Testis (tissue), 3 donors: ENCODE measurements around the gene MDP1. TPM values are rescaled to one million over a fixed set of nuclear protein-coding genes. Genes with fewer than 3 reads are reported as not detected.
A peak's percentile ranks its signal among the peaks of the same experiment; 100 is the strongest.

ENCODE experiments used
- DNase-seq: peaks from one replicate; pipeline ENCODE4 v3.0.0-alpha.2; 2019
- H3K27ac ChIP-seq, 2 donors: fragments of 200-600 bp; sonication (generic); one replicate each; pipeline ENCODE4 v1.5.1; 2019
- H3K27me3 ChIP-seq: fragments of 200-600 bp; sonication (generic); one replicate; pipeline ENCODE4 v1.5.1; 2019
- H3K36me3 ChIP-seq: fragments of 200-600 bp; sonication (generic); one replicate; pipeline ENCODE4 v1.5.1; 2017; ENCODE audit warnings: low read depth; ENCODE audit errors: missing control alignments
- H3K4me1 ChIP-seq: fragments of 200-600 bp; sonication (generic); one replicate; pipeline ENCODE4 v1.5.1; 2019
- H3K4me3 ChIP-seq, 2 donors: fragments of 200-600 bp; sonication (generic); one replicate each; pipeline ENCODE4 v1.5.1; 2017 to 2019
- H3K9me3 ChIP-seq: fragments of 200-600 bp; sonication (generic); one replicate; pipeline ENCODE4 v1.5.1; 2017
- CTCF ChIP-seq, 3 experiments: fragments of 450-650 bp in 2 of 3; fragments of 200-600 bp in 1 of 3; sonication (generic) in 1 of 3; IDR thresholded peaks; one replicate each; pipeline ENCODE4 v1.5.1; 2016 to 2019; ENCODE audit warnings: antibody characterized with exemption in 3 of 3, mild to moderate bottlenecking in 2 of 3, moderate library complexity in 1 of 3
- POLR2A ChIP-seq: fragments of 450-650 bp; IDR thresholded peaks from one replicate; pipeline ENCODE4 v1.6.1; 2017; ENCODE audit warnings: antibody characterized with exemption, mild to moderate bottlenecking, moderate library complexity
- WGBS, 2 donors: methylation state at CpG; one replicate each; pipeline ENCODE4 v1.1.5; 2018; 5-methylcytosine and 5-hydroxymethylcytosine counted together
- intact Hi-C: fragments of 100-400 bp; cut with DNase I; formaldehyde crosslinking; loops from one replicate; pipeline ENCODE4 v1.15.1; 2023; ENCODE audit warnings: low total_unique reads
- polyA plus RNA-seq: library from polyadenylated mRNA; stranded (reverse); fragments of 350-450 nt; fragmentation: Illumina TruSeq; extraction: RNeasy Lipid Tissue Mini Kit (QIAGEN cat#74804); gene quantifications from one replicate; pipeline ENCODE4 v1.2.3, GENCODE V29; 2014; ENCODE audit warnings: low read depth, low replicate concordance; ENCODE audit not compliant: insufficient read depth
- total RNA-seq, 2 donors: library from RNA; depleted of rRNA; stranded (reverse); fragments of >200 nt; gene quantifications; one replicate each; pipeline ENCODE4 v1.2.3, GENCODE V29; 2016

Gene MDP1
- total and polyA plus RNA-seq, 3 donors from 2014 or later: 17.3 to 20.1 (median 19.5) TPM

- no peak overlapping the region for H3K4me3 ChIP-seq
- intact Hi-C loops: no loop called here
- no peaks in the 10 kb centered on the region for H3K36me3 ChIP-seq
- 91 to 96% methylated on average over 12 to 15 of the region's 15 CpGs for WGBS, 2 donors
- peaks cover 15% of the 10 kb centered on the region for H3K4me1 ChIP-seq
- no peak for TF ChIP-seq POLR2A
- no peak for TF ChIP-seq CTCF (IDR thresholded peaks at IDR 0.05)
- no peak for DNase-seq
- H3K27ac ChIP-seq: no peak overlapping the region
- no peaks in the 10 kb centered on the region for H3K27me3 ChIP-seq
- H3K9me3 ChIP-seq: no peaks in the 10 kb centered on the region
Observed at GRCh38 chr14:24192933-24193332, 22.9 kb downstream of the MDP1 start.

- Histone ChIP-seq H3K27me3 (no peaks in the 10 kb centered on the region), H3K4me1 (peaks cover 14% of the 10 kb centered on the region), H3K4me3 (no peak overlapping the region), H3K9me3 (no peaks in the 10 kb centered on the region), H3K36me3 (no peaks in the 10 kb centered on the region), H3K27ac (no peak overlapping the region)
- TF ChIP-seq POLR2A (no peak), CTCF (IDR thresholded peaks at IDR 0.05) (no peak)
- 88 to 94% methylated on average over 6 to 10 of the region's 10 CpGs for WGBS, 2 donors
- intact Hi-C loops: no loop called here
- DNase-seq: no peak
Observed at GRCh38 chr14:24190416-24190815, 25.4 kb downstream of the MDP1 start.

GRCh38 chr14:24189460-24189859 lies 26.4 kb downstream of the MDP1 start:
- 88 to 92% methylated on average over 9 of the region's 9 CpGs for WGBS, 2 donors
- DNase-seq: no peak
- intact Hi-C loops: no loop called here
- H3K27ac ChIP-seq: no peak overlapping the region
- TF ChIP-seq POLR2A (no peak), CTCF (IDR thresholded peaks at IDR 0.05) (no peak)
- H3K9me3 ChIP-seq: no peaks in the 10 kb centered on the region
- H3K27me3 ChIP-seq: no peaks in the 10 kb centered on the region
- H3K4me3 ChIP-seq: no peak overlapping the region
- H3K36me3 ChIP-seq: no peaks in the 10 kb centered on the region
- H3K4me1 ChIP-seq: peaks cover 10% of the 10 kb centered on the region

- no peak for DNase-seq
- Histone ChIP-seq H3K4me1 (peaks cover 9% of the 10 kb centered on the region), H3K27me3 (no peaks in the 10 kb centered on the region), H3K4me3 (peak overlapping the region in 1 of 2 donors; percentile 76), H3K9me3 (no peaks in the 10 kb centered on the region), H3K36me3 (no peaks in the 10 kb centered on the region), H3K27ac (peak overlapping the region in 1 of 2 donors; percentile 52)
- intact Hi-C loops: no loop called here
- WGBS, 2 donors: 0 to 3% methylated on average over 3 of the region's 3 CpGs
- TF ChIP-seq POLR2A: no peak
- TF ChIP-seq CTCF (IDR thresholded peaks at IDR 0.05): no peak
Observed at GRCh38 chr14:24189059-24189375, 26.8 kb downstream of the MDP1 start.

GRCh38 chr14:24188251-24189058 lies 27.4 kb downstream of the MDP1 start, which contains the start of gene IPO4:
IPO4 (minus strand) TSS chr14:24188816; CDS start chr14:24188787, 29 bp downstream.
- Histone ChIP-seq H3K4me3 (peak within 1 kb of the TSS; percentile 55 to 76), H3K27me3 (no peaks in the 10 kb centered on the region), H3K9me3 (no peaks in the 10 kb centered on the region), H3K36me3 (no peaks in the 10 kb centered on the region), H3K27ac (peak within 1 kb of the TSS in 1 of 2 donors; percentile 52), H3K4me1 (peaks cover 9% of the 10 kb centered on the region)
- TF ChIP-seq CTCF (IDR thresholded peaks at IDR 0.05) (no peak), POLR2A (no peak)
- intact Hi-C loops: no loop called here
- 0% methylated on average over 42 to 64 of the region's 65 CpGs for WGBS, 2 donors
- DNase-seq: peak; percentile 98
